Activated B cell treated with CpG ODN at 0.5 μM for 24 hours (primary cell): ENCODE results near the gene TMEM17. TPM values are rescaled to one million over a fixed set of nuclear protein-coding genes. Genes with fewer than 3 reads are reported as not detected.

Experiments
- ATAC-seq: fragments of 200-7000 bp; cut with Tn5 transposase; one replicate; pipeline ENCODE4 v1.10.0; 2021; ENCODE audit warnings: low read depth, mild to moderate bottlenecking, moderate library complexity
- CTCF ChIA-PET: fragments of 350-600 bp; sonication (Branson Sonifier 250); formaldehyde crosslinking; loops from one replicate; lab custom pipeline; 2021; ENCODE audit warnings: antibody characterized with exemption; lab: Charles Lee
- POLR2A ChIA-PET: fragments of 350-600 bp; sonication (Branson Sonifier 250); formaldehyde crosslinking; loops from one replicate; lab custom pipeline; 2021; ENCODE audit warnings: antibody characterized with exemption; lab: Charles Lee
- DNase-seq: peaks from one replicate; pipeline ENCODE4 v3.0.0; 2022
- H3K27ac Mint-ChIP-seq: one replicate; pipeline ENCODE4 v1.8.0; 2020; ENCODE audit warnings: mixed read lengths
- H3K27me3 Mint-ChIP-seq: one replicate; pipeline ENCODE4 v1.8.0; 2021; ENCODE audit warnings: mixed read lengths
- H3K36me3 Mint-ChIP-seq: one replicate; pipeline ENCODE4 v1.8.0; 2021; ENCODE audit warnings: low read depth, mixed read lengths
- H3K4me1 Mint-ChIP-seq: one replicate; pipeline ENCODE4 v1.8.0; 2021; ENCODE audit warnings: mixed read lengths
- H3K4me3 Mint-ChIP-seq: one replicate; pipeline ENCODE4 v1.8.0; 2020; ENCODE audit warnings: mild to moderate bottlenecking, mixed read lengths
- H3K9me3 Mint-ChIP-seq: one replicate; pipeline ENCODE4 v1.8.0; 2020; ENCODE audit warnings: mixed read lengths
- CTCF ChIP-seq: fragments of 200-600 bp; IDR thresholded peaks from one replicate; pipeline ENCODE4 v1.8.0; 2022; ENCODE audit warnings: antibody characterized with exemption, mild to moderate bottlenecking
- intact Hi-C: fragments of 100-400 bp; cut with micrococcal nuclease; formaldehyde crosslinking; loops from one replicate; pipeline ENCODE4 v1.15.1; 2024
- total RNA-seq: library from RNA; stranded (reverse); gene quantifications from 2 replicates; pipeline ENCODE4 v1.2.3, GENCODE V29; 2022

The TMEM17 gene
- total RNA-seq, 1 donor from 2014 or later = not detected

DNA sequence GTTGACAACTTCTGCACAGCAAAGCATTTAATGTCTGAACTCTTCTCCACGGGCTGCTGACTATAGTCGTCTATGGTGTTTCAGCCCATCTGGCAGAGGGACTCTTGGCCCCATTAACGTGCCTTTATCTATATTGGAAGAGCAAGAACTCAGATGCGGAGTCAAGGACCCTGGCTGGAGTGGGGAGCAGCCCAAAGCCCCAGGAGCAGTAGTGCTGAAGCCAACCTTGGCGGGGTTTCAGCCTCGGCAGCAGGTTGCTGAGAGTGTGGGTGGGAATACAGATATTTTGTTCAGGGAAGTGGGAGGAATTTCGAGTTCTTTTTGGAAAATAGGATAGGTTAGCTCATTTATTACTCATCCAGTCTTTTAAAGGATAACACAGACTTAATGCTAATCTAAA is 34.2 kb downstream of the TMEM17 start:
- ChIA-PET POLR2A (no interaction called here), CTCF (interaction anchor here (1.7 kb wide), 1 partner anchor 15 kb away, joined by 7 read pairs; no protein-coding TSS in a partner anchor)
- Mint-ChIP-seq H3K4me3 (no peak overlapping the region), H3K4me1 (peaks cover 5% of the 10 kb centered on the region), H3K27ac (no peak overlapping the region), H3K9me3 (no peaks in the 10 kb centered on the region), H3K27me3 (peaks cover 28% of the 10 kb centered on the region), H3K36me3 (no peaks in the 10 kb centered on the region)
- ATAC-seq (no peak), DNase-seq (no peak)
- no peak for TF ChIP-seq CTCF
- intact Hi-C loops = no loop called here

- peaks cover 5% of the 10 kb centered on the region for H3K4me1 Mint-ChIP-seq
- no peaks in the 10 kb centered on the region for H3K36me3 Mint-ChIP-seq
- DNase-seq = no peak
- ATAC-seq = no peak
- H3K27ac Mint-ChIP-seq = no peak overlapping the region
- POLR2A ChIA-PET = no interaction called here
- TF ChIP-seq CTCF = no peak
- no peaks in the 10 kb centered on the region for H3K9me3 Mint-ChIP-seq
- CTCF ChIA-PET = interaction anchor here (1.7 kb wide), 1 partner anchor 14 kb away, joined by 7 read pairs; no protein-coding TSS in a partner anchor
- peaks cover 24% of the 10 kb centered on the region for H3K27me3 Mint-ChIP-seq
- intact Hi-C loops = no loop called here
- H3K4me3 Mint-ChIP-seq = no peak overlapping the region
Observed at GRCh38 chr2:62471404-62471803, 34.6 kb downstream of the TMEM17 start.

- Mint-ChIP-seq H3K9me3 (no peaks in the 10 kb centered on the region), H3K27ac (no peak overlapping the region), H3K4me1 (no peaks in the 10 kb centered on the region), H3K36me3 (no peaks in the 10 kb centered on the region), H3K27me3 (peaks cover 14% of the 10 kb centered on the region), H3K4me3 (no peak overlapping the region)
- ChIA-PET CTCF (no interaction called here), POLR2A (no interaction called here)
- intact Hi-C loops = no loop called here
- DNase-seq (no peak), ATAC-seq (no peak)
- no peak for TF ChIP-seq CTCF
Observed at GRCh38 chr2:62469548-62469947, 36.4 kb downstream of the TMEM17 start.

- intact Hi-C loops = no loop called here
- POLR2A ChIA-PET = no interaction called here
- DNase-seq = no peak
- Mint-ChIP-seq H3K27ac (no peak overlapping the region), H3K27me3 (peaks cover 10% of the 10 kb centered on the region), H3K9me3 (no peaks in the 10 kb centered on the region), H3K36me3 (no peaks in the 10 kb centered on the region), H3K4me3 (no peak overlapping the region), H3K4me1 (no peaks in the 10 kb centered on the region)
- CTCF ChIA-PET = no interaction called here
- no peak for ATAC-seq
- TF ChIP-seq CTCF = no peak
Observed at GRCh38 chr2:62469114-62469513, 36.9 kb downstream of the TMEM17 start.

DNA sequence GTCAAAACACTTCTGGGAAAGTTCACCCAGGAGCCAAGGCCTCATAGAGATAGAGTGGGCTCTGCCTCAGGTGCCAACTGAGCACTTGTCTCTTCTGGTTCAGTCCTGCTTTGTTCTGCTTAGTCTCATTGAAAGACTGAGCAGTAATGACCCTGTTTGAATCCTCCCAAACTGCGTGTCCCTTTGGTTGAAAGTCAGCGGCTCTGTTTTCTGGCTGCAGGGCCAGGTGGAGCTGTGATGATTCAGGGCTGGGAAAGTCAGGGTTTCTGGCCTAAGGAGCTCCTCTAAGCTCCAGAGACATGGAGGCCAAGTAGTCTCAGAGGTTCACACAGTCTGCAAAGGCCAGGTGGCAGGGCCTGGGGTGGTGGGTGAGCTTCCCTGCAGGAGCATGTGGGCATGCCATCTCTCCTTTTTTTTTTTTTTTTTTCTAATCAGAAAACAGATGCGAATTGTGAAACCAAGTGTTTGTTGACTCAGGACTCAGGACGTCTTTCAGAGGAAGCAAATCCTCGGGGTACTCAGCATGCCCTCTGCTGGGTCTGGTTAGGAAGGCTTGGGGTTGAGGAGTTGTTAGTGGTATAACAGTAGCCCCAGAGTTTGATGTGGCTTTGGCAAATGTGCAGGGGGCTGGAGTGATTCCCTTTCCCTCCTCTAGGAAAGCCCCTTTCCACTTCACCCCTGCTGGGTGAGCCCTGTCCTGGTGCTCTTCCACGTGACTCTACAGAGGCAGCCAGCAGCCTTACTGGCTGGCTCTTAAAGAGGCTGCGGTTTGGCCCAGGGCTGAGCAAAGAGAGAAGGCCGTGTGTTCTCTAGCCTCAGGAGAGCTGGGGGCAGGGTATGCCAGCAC is 38.3 kb downstream of the TMEM17 start:
- ChIA-PET POLR2A (no interaction called here), CTCF (no interaction called here)
- Mint-ChIP-seq H3K4me1 (no peaks in the 10 kb centered on the region), H3K27ac (no peak overlapping the region), H3K9me3 (no peaks in the 10 kb centered on the region), H3K27me3 (peaks cover 8% of the 10 kb centered on the region), H3K4me3 (no peak overlapping the region), H3K36me3 (no peaks in the 10 kb centered on the region)
- intact Hi-C loops = no loop called here
- DNase-seq = no peak
- no peak for ATAC-seq
- TF ChIP-seq CTCF = no peak
